H1 (cell line): Measurements from ENCODE around the gene SORBS1. TPM values are rescaled to one million over a fixed set of nuclear protein-coding genes. Genes with fewer than 3 reads are reported as not detected.

Experiments
- CTCF ChIA-PET: fragments of 300-600 bp; sonication (Branson Sonifier 250); formaldehyde crosslinking; loops from one replicate; lab custom pipeline; 2021; ENCODE audit not compliant: partially characterized antibody; lab: Charles Lee
- POLR2A ChIA-PET: fragments of 300-600 bp; sonication (Branson Sonifier 250); formaldehyde crosslinking; loops from one replicate; lab custom pipeline; 2021; ENCODE audit warnings: inconsistent platforms; ENCODE audit not compliant: partially characterized antibody; lab: Charles Lee
- DNase-seq, 2 experiments: peaks; one replicate each; pipeline versions ENCODE4 v3.0.0 to v3.0.0-alpha.2; 2010 to 2022; ENCODE audit warnings: low spot score in 2 of 2, low read depth in 1 of 2, mixed read lengths in 1 of 2
- FAIRE-seq: peaks from 2 replicates; lab custom pipeline; 2011; peaks lifted over from hg19 to GRCh38; lab: Jason Lieb, UNC
- H2AFZ ChIP-seq: 2 replicates; pipeline ENCODE4 v1.8.1; 2012; ENCODE audit warnings: low read length, inconsistent platforms
- H2AK5ac ChIP-seq: 2 replicates; pipeline ENCODE4 v1.6.1; 2013; ENCODE audit warnings: low read depth, low read length
- H2BK120ac ChIP-seq: replicated peaks from 2 replicates; pipeline ENCODE3; 2013; ENCODE audit warnings: low read depth, low read length, inconsistent platforms
- H2BK12ac ChIP-seq: 2 replicates; pipeline ENCODE4 v1.6.1; 2013; ENCODE audit warnings: low read depth, low read length
- H2BK15ac ChIP-seq: 2 replicates; pipeline ENCODE4 v1.6.1; 2013; ENCODE audit warnings: low read length
- H2BK20ac ChIP-seq: 2 replicates; pipeline ENCODE4 v1.6.1; 2013; ENCODE audit warnings: low read length
- H2BK5ac ChIP-seq: 2 replicates; pipeline ENCODE4 v1.6.1; 2013; ENCODE audit warnings: low read depth, low read length
- H3K14ac ChIP-seq: 2 replicates; pipeline ENCODE4 v1.6.1; 2013; ENCODE audit warnings: inconsistent platforms; ENCODE audit not compliant: insufficient read length
- H3K18ac ChIP-seq: 2 replicates; pipeline ENCODE4 v1.6.1; 2013; ENCODE audit warnings: low read length; ENCODE audit errors: extremely low read depth
- H3K23ac ChIP-seq: 2 replicates; pipeline ENCODE4 v1.6.1; 2013; ENCODE audit warnings: inconsistent platforms; ENCODE audit not compliant: insufficient read length
- H3K23me2 ChIP-seq: 2 replicates; pipeline ENCODE4 v1.6.1; 2013; ENCODE audit warnings: low read depth, low read length
- H3K27ac ChIP-seq: 2 replicates; pipeline ENCODE4 v1.6.1; 2011; ENCODE audit warnings: low read depth, low read length, inconsistent platforms
- H3K27me3 ChIP-seq, 4 experiments: replicated peaks in 1 of 4; 1 replicate in 1 of 4; 2 replicates in 3 of 4; pipeline versions ENCODE4 v1.6.1 to v1.8.1; 2011 to 2013; ENCODE audit warnings: low read length in 3 of 4, mild to moderate bottlenecking in 3 of 4, inconsistent platforms in 2 of 4, mixed read lengths in 2 of 4, moderate library complexity in 1 of 4; ENCODE audit not compliant: control insufficient read depth in 3 of 4, insufficient read depth in 3 of 4; ENCODE audit errors: extremely low read depth in 1 of 4
- H3K36me3 ChIP-seq, 4 experiments: 2 replicates each; pipeline versions ENCODE4 v1.6.1 to v1.8.1; 2011 to 2013; ENCODE audit warnings: mild to moderate bottlenecking in 4 of 4, low read length in 3 of 4, moderate library complexity in 2 of 4, control low read depth in 1 of 4, inconsistent platforms in 1 of 4; ENCODE audit not compliant: insufficient read depth in 4 of 4, control insufficient read depth in 2 of 4
- H3K4ac ChIP-seq: replicated peaks from 2 replicates; pipeline ENCODE3; 2013; ENCODE audit warnings: low read length, low read depth, mixed read lengths, inconsistent platforms; ENCODE audit not compliant: insufficient read length
- H3K4me1 ChIP-seq, 4 experiments: replicated peaks in 1 of 4; 1 replicate in 1 of 4; 2 replicates in 3 of 4; pipeline versions ENCODE4 v1.6.1 to v1.8.1; 2011 to 2013; ENCODE audit warnings: low read length in 3 of 4, inconsistent platforms in 2 of 4, mixed read lengths in 1 of 4; ENCODE audit not compliant: insufficient read depth in 4 of 4, control insufficient read depth in 3 of 4
- H3K4me2 ChIP-seq, 2 experiments: 2 replicates each; pipeline versions ENCODE4 v1.6.1 to v1.8.1; 2011 to 2013; ENCODE audit warnings: low read depth in 2 of 2, low read length in 2 of 2, control low read depth in 1 of 2, inconsistent platforms in 1 of 2, mild to moderate bottlenecking in 1 of 2; ENCODE audit not compliant: insufficient read depth in 1 of 2
- H3K4me3 ChIP-seq, 4 experiments: fragments of 200-600, 300-600 bp in 1 of 4; sonication (generic), shearing (Covaris generic), sonication (Bioruptor Twin) in 1 of 4; 2 replicates each; pipeline versions ENCODE4 v1.5.1 to v1.8.1; 2011 to 2016; ENCODE audit warnings: low read length in 4 of 4, low read depth in 3 of 4, control low read depth in 2 of 4, inconsistent platforms in 2 of 4, mild to moderate bottlenecking in 2 of 4, mixed read lengths in 1 of 4, moderate library complexity in 1 of 4; ENCODE audit not compliant: insufficient read depth in 2 of 4; ENCODE audit errors: extremely low read depth in 1 of 4
- H3K56ac ChIP-seq: replicated peaks from 2 replicates; pipeline ENCODE3; 2013; ENCODE audit warnings: low read depth, mild to moderate bottlenecking, mixed read lengths, low read length, inconsistent platforms; ENCODE audit not compliant: insufficient read length
- H3K79me1 ChIP-seq: 2 replicates; pipeline ENCODE4 v1.6.1; 2013; ENCODE audit warnings: low read depth, low read length, control low read depth
- H3K79me2 ChIP-seq, 2 experiments: 2 replicates each; pipeline versions ENCODE4 v1.6.1 to v1.8.1; 2012 to 2013; ENCODE audit warnings: low read length in 2 of 2, mild to moderate bottlenecking in 2 of 2, inconsistent platforms in 1 of 2; ENCODE audit not compliant: insufficient read depth in 2 of 2, control insufficient read depth in 1 of 2
- H3K9ac ChIP-seq, 4 experiments: replicated peaks in 1 of 4; 1 replicate in 1 of 4; 2 replicates in 3 of 4; pipeline versions ENCODE4 v1.6.1 to v1.8.1; 2011 to 2013; ENCODE audit warnings: low read depth in 3 of 4, low read length in 3 of 4, control low read depth in 2 of 4, mild to moderate bottlenecking in 2 of 4, moderate library complexity in 2 of 4, inconsistent platforms in 1 of 4; ENCODE audit errors: extremely low read depth in 1 of 4
- H3K9me3 ChIP-seq, 2 experiments: 2 replicates each; pipeline versions ENCODE4 v1.6.1 to v1.8.1; 2012 to 2013; ENCODE audit warnings: mild to moderate bottlenecking in 2 of 2, moderate library complexity in 2 of 2, control low read depth in 1 of 2, inconsistent platforms in 1 of 2, low read depth in 1 of 2, low read length in 1 of 2, mixed read lengths in 1 of 2; ENCODE audit not compliant: insufficient read depth in 2 of 2
- H4K20me1 ChIP-seq, 2 experiments: replicated peaks in 1 of 2; 2 replicates each; pipeline versions ENCODE3 to v1.8.1; 2011 to 2013; ENCODE audit warnings: inconsistent platforms in 2 of 2, low read length in 2 of 2, mild to moderate bottlenecking in 1 of 2; ENCODE audit not compliant: insufficient read depth in 2 of 2, control insufficient read depth in 1 of 2
- H4K5ac ChIP-seq: 2 replicates; pipeline ENCODE4 v1.6.1; 2013; ENCODE audit warnings: low read length, low read depth, mixed read lengths, inconsistent platforms; ENCODE audit not compliant: insufficient read length
- H4K8ac ChIP-seq: 2 replicates; pipeline ENCODE4 v1.8.0; 2013; ENCODE audit warnings: mild to moderate bottlenecking, moderate library complexity, low read length, inconsistent platforms; ENCODE audit not compliant: insufficient read depth; ENCODE audit errors: extremely low read depth
- H4K91ac ChIP-seq: replicated peaks from 2 replicates; pipeline ENCODE3; 2013; ENCODE audit warnings: low read length, mixed read lengths, inconsistent platforms; ENCODE audit not compliant: insufficient read length
- KDM5A ChIP-seq: fragments of 200-600 bp; IDR thresholded peaks from 2 replicates; pipeline ENCODE4 v1.7.1; 2012; ENCODE audit warnings: mild to moderate bottlenecking, low read length, inconsistent platforms, mixed read lengths
- RAD21 ChIP-seq, 2 experiments: IDR thresholded peaks in 1 of 2; conservative IDR thresholded peaks in 1 of 2; 2 replicates each; pipeline ENCODE4 v1.6.1; 2011; ENCODE audit warnings: low read depth in 2 of 2, low read length in 2 of 2, improper control_type of control experiment in 1 of 2, inconsistent platforms in 1 of 2, mild to moderate bottlenecking in 1 of 2, moderate library complexity in 1 of 2
- SIN3A ChIP-seq, 2 experiments: IDR thresholded peaks in 1 of 2; conservative IDR thresholded peaks in 1 of 2; 2 replicates each; pipeline ENCODE4 v1.6.1; 2011 to 2012; ENCODE audit warnings: low read length in 2 of 2, improper control_type of control experiment in 1 of 2, low read depth in 1 of 2, mild to moderate bottlenecking in 1 of 2
- SRF ChIP-seq: IDR thresholded peaks from 2 replicates; pipeline ENCODE4 v1.6.1; 2011; ENCODE audit warnings: mild to moderate bottlenecking, low read depth, low read length, moderate library complexity
- SUZ12 ChIP-seq: fragments of 200-600 bp; sonication (generic); IDR thresholded peaks from 2 replicates; pipeline ENCODE4 v1.6.1; 2012; ENCODE audit warnings: mild to moderate bottlenecking, inconsistent platforms, low read length, moderate library complexity, mixed read lengths
- WGBS, 2 experiments: shearing (Covaris generic) in 1 of 2; methylation state at CpG; one replicate each; pipeline versions ENCODE4 v1.1.6 to v1.1.7; 2013 to 2015; ENCODE audit warnings: low lambda C conversion rate in 2 of 2, mixed read lengths in 2 of 2, inconsistent platforms in 1 of 2, low coverage in 1 of 2, missing lambda C conversion rate in 1 of 2; ENCODE audit not compliant: insufficient replicate concordance in 2 of 2, insufficient coverage in 1 of 2, insufficient read length in 1 of 2; ENCODE audit errors: extremely low coverage in 1 of 2, missing lambda C conversion rate in 1 of 2; 5-methylcytosine and 5-hydroxymethylcytosine counted together
- polyA plus RNA-seq, 7 experiments: library from polyadenylated mRNA; depleted of rRNA in 3 of 7; stranded (reverse) in 5 of 7; unstranded in 2 of 7; fragments of >200 nt in 5 of 7; fragments of 200-250 nt in 2 of 7; gene quantifications; 1 replicate in 5 of 7; 2 replicates in 1 of 7; 4 replicates in 1 of 7; pipeline versions ENCODE4 v1.2.1 to v1.2.3, GENCODE V29; 2011 to 2013; ENCODE audit warnings: missing spikeins in 2 of 7, mixed read lengths in 2 of 7
- total RNA-seq: library from RNA; stranded (reverse); fragmentation: NEBNext Ultra II Directional; extraction: Animal tissue kit (Norgen Biotek cat#: 25700); gene quantifications from 2 replicates; pipeline ENCODE4 v1.2.1, GENCODE V29; 2021
- TF ChIP-seq, protein P1 (sequence below): IDR thresholded peaks from 2 replicates; pipeline ENCODE4 v1.6.1; 2012; ENCODE audit warnings: low read length, inconsistent platforms

Gene SORBS1
- total and polyA plus RNA-seq, 2 of the 8 experiments (the other 6 are each of a cell fraction or from before 2014, with no cell fraction given), result 16.0 to 35.0 TPM

DNA sequence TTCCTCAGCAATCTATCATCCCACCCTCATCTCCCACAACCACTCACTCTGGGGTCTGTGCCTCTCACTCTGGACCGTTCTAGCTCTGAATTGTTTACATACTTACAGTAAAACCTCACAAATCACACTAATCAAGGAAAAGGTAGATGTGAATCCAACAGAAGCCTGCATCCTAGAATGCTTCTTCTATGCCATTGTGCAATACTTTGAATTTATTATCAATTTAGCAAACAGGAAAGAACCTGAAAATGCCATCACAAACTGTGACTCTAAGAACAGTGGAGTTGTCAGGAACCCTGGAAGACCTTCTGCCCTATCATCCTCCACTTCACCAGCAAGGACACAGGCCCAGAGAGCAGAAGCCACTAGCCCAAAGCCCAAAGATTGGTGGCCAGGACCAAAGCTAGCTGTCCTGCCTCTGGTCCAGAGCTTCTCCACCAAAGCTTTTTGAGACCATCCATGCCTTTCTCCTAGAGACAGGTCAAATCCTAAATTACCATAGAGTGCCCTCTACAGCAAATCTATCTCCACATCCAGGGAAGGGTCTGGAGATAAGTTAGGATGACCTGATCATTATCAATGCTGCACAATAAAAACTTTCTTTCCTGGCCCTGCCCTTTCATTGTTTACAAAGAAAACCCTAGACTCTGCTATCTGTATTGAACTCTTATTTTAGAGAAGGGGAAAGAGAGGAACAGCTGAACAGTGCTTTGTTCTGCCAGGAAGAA lies 2.4 kb downstream of the SORBS1 start:
- Histone ChIP-seq H3K4me1 (peaks cover 9 to 32% (median 20%) of the 10 kb centered on the region in 4 experiments), H3K36me3 (no peaks in the 10 kb centered on the region), H2BK20ac (0 out of 2 replicates have a peak overlapping the region, but pooled peaks have one; percentile 16), H2AFZ (no peak overlapping the region), H3K23ac (no peak overlapping the region), H3K27me3 (no peaks in the 10 kb centered on the region; a peak in 3 of 7 replicates), H2BK15ac (peak overlapping the region; percentile 83; the same call in 1 of the 2 replicates), H4K20me1 (peaks cover 7 to 11% of the 10 kb centered on the region in 2 experiments), H2AK5ac (no peak overlapping the region), H4K8ac (no peak overlapping the region), H3K56ac (no peak overlapping the region), H3K23me2 (peaks cover 14% of the 10 kb centered on the region), H3K4me2 (peak overlapping the region; percentile 99), H3K14ac (no peak overlapping the region), H3K9ac (no peak overlapping the region; a peak in 1 of 7 replicates), H2BK120ac (no peak overlapping the region), H3K27ac (no peak overlapping the region), H4K91ac (peak overlapping the region; percentile 46), H3K9me3 (no peaks in the 10 kb centered on the region), H2BK5ac (no peak overlapping the region), H4K5ac (no peak overlapping the region)
- ChIA-PET CTCF (interaction anchor here (0.6 to 4.4 kb wide), 9 partner anchors 25 to 155 kb away, joined by 3 to 25 read pairs (median 4); no protein-coding TSS in a partner anchor), POLR2A (interaction anchor here (0.7 to 1.5 kb wide), 2 partner anchors 8 to 25 kb away, joined by 3 to 6 read pairs; no protein-coding TSS in a partner anchor)
- FAIRE-seq (no peak), DNase-seq (no peak)
- TF ChIP-seq RAD21 (IDR thresholded peaks at IDR 0.05 in 1 of 2, conservative IDR thresholded peaks at IDR 0.05 in 1 of 2; ENCODE audit: low read depth in 2 of 2, low read length in 2 of 2) (peak in 1 of 2 experiments; percentile 22; a peak in 1 of 4 replicates), SRF (no peak), SIN3A (conservative IDR thresholded peaks at IDR 0.05 in 1 of 2, IDR thresholded peaks at IDR 0.05 in 1 of 2; ENCODE audit: low read depth in 1 of 2, low read length in 2 of 2) (no peak), SUZ12 (no peak), KDM5A (no peak)
- TF ChIP-seq, protein P1, sequence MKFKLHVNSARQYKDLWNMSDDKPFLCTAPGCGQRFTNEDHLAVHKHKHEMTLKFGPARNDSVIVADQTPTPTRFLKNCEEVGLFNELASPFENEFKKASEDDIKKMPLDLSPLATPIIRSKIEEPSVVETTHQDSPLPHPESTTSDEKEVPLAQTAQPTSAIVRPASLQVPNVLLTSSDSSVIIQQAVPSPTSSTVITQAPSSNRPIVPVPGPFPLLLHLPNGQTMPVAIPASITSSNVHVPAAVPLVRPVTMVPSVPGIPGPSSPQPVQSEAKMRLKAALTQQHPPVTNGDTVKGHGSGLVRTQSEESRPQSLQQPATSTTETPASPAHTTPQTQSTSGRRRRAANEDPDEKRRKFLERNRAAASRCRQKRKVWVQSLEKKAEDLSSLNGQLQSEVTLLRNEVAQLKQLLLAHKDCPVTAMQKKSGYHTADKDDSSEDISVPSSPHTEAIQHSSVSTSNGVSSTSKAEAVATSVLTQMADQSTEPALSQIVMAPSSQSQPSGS, result no peak
- TF ChIP-seq, all 59 proteins: peak for 1
- Histone ChIP-seq H3K4ac (no peak overlapping the region), H3K79me1 (peaks cover 6% of the 10 kb centered on the region; the same call in 1 of the 2 replicates), H2BK12ac (peak overlapping the region; percentile 82), H3K79me2 (peaks cover 0 to 52% of the 10 kb centered on the region in 2 experiments; a peak in 2 of 4 replicates), H3K18ac (peak overlapping the region; percentile 68; the same call in 1 of the 2 replicates), H3K4me3 (peak overlapping the region in 3 of 4 experiments; percentile 21 to 93 (median 29); a peak in 5 of 8 replicates)
- 86% methylated on average over 1 of the region's 1 CpG; no CpG with 5 or more reads in 1 of the 2 experiments for WGBS, 2 experiments
